HepG2 (cell line): ENCODE data around the gene ZBTB22. TPM values are rescaled to one million over a fixed set of nuclear protein-coding genes. Genes with fewer than 3 reads are reported as not detected.

Experiments
- DMAP1 ChIP-seq: IDR thresholded peaks from 2 replicates; pipeline ENCODE4 v1.6.1; 2016
- GATAD1 ChIP-seq: IDR thresholded peaks from 2 replicates; pipeline ENCODE4 v1.6.1; 2016; ENCODE audit warnings: missing genetic modification reagents, missing compliant biosample characterization
- LCORL ChIP-seq, 2 experiments: fragments of 450-650 bp in 1 of 2; sonication (generic) in 1 of 2; formaldehyde crosslinking in 1 of 2; IDR thresholded peaks; 2 replicates each; pipeline versions ENCODE4 v1.5.0 to v1.6.1; 2017 to 2020; ENCODE audit warnings: antibody characterized with exemption in 1 of 2, missing genetic modification reagents in 1 of 2
- MBD4 ChIP-seq: IDR thresholded peaks from 2 replicates; pipeline ENCODE4 v1.6.1; 2012; ENCODE audit warnings: low read length, inconsistent platforms, borderline replicate concordance
- POLR2A ChIP-seq, 2 experiments: IDR thresholded peaks; 2 replicates each; pipeline ENCODE4 v1.6.1; 2011; ENCODE audit warnings: low read depth in 2 of 2, low read length in 2 of 2, mild to moderate bottlenecking in 1 of 2, moderate library complexity in 1 of 2; ENCODE audit not compliant: insufficient read depth in 1 of 2
- RBFOX2 ChIP-seq: fragments of 200-400 bp; formaldehyde crosslinking; IDR thresholded peaks from 2 replicates; pipeline ENCODE4 v1.6.1; 2017; ENCODE audit warnings: low read depth, mild to moderate bottlenecking, low read length
- ZFP37 ChIP-seq: sonication (generic); formaldehyde crosslinking; IDR thresholded peaks from 2 replicates; pipeline ENCODE4 v1.4.0; 2020; ENCODE audit warnings: missing genetic modification reagents, borderline replicate concordance
- ZFY ChIP-seq: sonication (generic); formaldehyde crosslinking; IDR thresholded peaks from 2 replicates; pipeline ENCODE4 v1.4.0; 2020; ENCODE audit warnings: missing genetic modification reagents
- ZNF121 ChIP-seq: sonication (generic); formaldehyde crosslinking; IDR thresholded peaks from 2 replicates; pipeline ENCODE4 v1.5.0; 2020; ENCODE audit warnings: mild to moderate bottlenecking, missing genetic modification reagents
- ZNF292 ChIP-seq: sonication (generic); formaldehyde crosslinking; IDR thresholded peaks from 2 replicates; pipeline ENCODE4 v1.8.1; 2022; ENCODE audit warnings: mild to moderate bottlenecking, low read depth, missing genetic modification reagents, borderline replicate concordance
- ZNF616 ChIP-seq: sonication (generic); formaldehyde crosslinking; IDR thresholded peaks from 2 replicates; pipeline ENCODE4 v1.5.0; 2020; ENCODE audit warnings: low read depth, mild to moderate bottlenecking, missing genetic modification reagents
- ZNF780A ChIP-seq: sonication (generic); formaldehyde crosslinking; IDR thresholded peaks from 2 replicates; pipeline ENCODE4 v1.8.0; 2022; ENCODE audit warnings: mild to moderate bottlenecking, missing genetic modification reagents, moderate library complexity
- polyA plus RNA-seq, 8 experiments: library from polyadenylated mRNA; depleted of rRNA in 3 of 8; stranded (reverse) in 7 of 8; unstranded in 1 of 8; fragments of >200 nt; fragmentation: Illumina TruSeq in 4 of 8; extraction: Trizol in 4 of 8; gene quantifications; 2 replicates each; pipeline versions ENCODE4 v1.2.1 to v1.2.3, GENCODE V29; 2011 to 2016; ENCODE audit warnings: low read depth in 4 of 8, missing spikeins in 1 of 8, mixed read lengths in 1 of 8; ENCODE audit not compliant: insufficient read depth in 1 of 8
- total RNA-seq, 5 experiments: library from RNA; depleted of rRNA; stranded (reverse); fragments of >200 nt; fragmentation: Illumina TruSeq; extraction: Trizol; gene quantifications; 2 replicates each; pipeline ENCODE4 v1.2.3, GENCODE V29; 2016; ENCODE audit warnings: low read depth in 1 of 5
- TF ChIP-seq, protein P1 (sequence below): sonication (generic); formaldehyde crosslinking; IDR thresholded peaks from 2 replicates; pipeline ENCODE4 v1.5.1; 2020; ENCODE audit warnings: mild to moderate bottlenecking, missing genetic modification reagents
- TF ChIP-seq, protein P2 (sequence below), 2 experiments: IDR thresholded peaks; 2 replicates each; pipeline ENCODE4 v1.6.1; 2011 to 2012; ENCODE audit warnings: low read length in 2 of 2, borderline replicate concordance in 1 of 2, low read depth in 1 of 2, mild to moderate bottlenecking in 1 of 2, moderate library complexity in 1 of 2
- TF ChIP-seq, protein P3 (sequence below): sonication (generic); formaldehyde crosslinking; IDR thresholded peaks from 2 replicates; pipeline ENCODE4 v1.5.0; 2020; ENCODE audit warnings: mild to moderate bottlenecking, missing genetic modification reagents
- TF ChIP-seq, protein P4 (sequence below): sonication (generic); formaldehyde crosslinking; IDR thresholded peaks from 2 replicates; pipeline ENCODE4 v1.5.0; 2020; ENCODE audit warnings: missing genetic modification reagents
- TF ChIP-seq, protein P5 (sequence below): IDR thresholded peaks from 2 replicates; pipeline ENCODE4 v1.6.1; 2016; ENCODE audit warnings: mild to moderate bottlenecking, missing biosample characterization, missing genetic modification reagents

ZBTB22 gene
- total and polyA plus RNA-seq, 2 of the 13 experiments (the other 11 are each of a cell fraction or from before 2014, with no cell fraction given) = 8.0 to 10.6 TPM

DNA sequence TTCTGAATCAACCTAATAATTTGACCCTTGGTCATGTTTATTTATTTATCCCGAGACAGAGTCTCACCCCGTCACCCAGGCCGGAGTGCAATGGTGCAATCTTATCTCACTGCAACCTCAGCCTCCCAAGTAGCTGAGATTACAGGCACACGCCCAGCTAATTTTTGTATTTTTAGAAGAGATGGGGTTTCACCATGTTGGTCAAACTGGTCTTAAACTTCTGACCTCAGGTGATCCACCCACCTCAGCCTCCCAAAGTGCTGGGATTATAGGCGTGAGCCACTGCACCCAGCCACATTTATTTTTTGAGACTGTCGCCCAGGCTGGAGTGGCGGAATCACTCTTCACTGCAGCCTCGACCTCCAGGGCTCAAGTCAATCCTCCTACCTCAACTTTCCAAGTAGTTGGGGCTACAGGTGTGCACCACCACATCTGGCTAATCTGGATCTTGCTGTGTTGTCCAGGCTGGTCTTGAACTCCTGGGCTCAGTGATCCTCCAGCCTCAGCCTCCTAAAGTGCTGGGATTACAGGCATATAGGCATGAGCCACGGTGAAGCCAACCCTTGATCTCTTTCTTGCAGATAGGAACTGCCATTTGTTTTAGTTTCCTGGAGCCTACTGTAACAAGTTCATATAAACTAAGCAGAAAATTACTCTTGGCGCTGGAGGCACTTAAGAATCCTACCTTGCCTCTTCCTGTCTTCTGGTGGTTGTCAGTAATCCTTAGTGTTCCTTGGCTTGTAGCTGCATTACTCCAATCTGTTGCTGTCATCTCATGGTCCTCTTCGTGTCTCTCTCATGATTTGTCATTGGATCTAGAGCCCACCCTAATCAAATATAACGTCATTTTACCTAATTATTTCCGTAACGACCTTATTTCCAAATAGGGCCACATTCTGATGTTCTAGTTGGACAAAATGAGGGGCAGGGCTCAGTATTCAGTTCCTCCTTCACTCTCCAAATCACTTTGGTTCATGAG is 43.3 kb downstream of the ZBTB22 start (continued):
- TF ChIP-seq, protein P1, sequence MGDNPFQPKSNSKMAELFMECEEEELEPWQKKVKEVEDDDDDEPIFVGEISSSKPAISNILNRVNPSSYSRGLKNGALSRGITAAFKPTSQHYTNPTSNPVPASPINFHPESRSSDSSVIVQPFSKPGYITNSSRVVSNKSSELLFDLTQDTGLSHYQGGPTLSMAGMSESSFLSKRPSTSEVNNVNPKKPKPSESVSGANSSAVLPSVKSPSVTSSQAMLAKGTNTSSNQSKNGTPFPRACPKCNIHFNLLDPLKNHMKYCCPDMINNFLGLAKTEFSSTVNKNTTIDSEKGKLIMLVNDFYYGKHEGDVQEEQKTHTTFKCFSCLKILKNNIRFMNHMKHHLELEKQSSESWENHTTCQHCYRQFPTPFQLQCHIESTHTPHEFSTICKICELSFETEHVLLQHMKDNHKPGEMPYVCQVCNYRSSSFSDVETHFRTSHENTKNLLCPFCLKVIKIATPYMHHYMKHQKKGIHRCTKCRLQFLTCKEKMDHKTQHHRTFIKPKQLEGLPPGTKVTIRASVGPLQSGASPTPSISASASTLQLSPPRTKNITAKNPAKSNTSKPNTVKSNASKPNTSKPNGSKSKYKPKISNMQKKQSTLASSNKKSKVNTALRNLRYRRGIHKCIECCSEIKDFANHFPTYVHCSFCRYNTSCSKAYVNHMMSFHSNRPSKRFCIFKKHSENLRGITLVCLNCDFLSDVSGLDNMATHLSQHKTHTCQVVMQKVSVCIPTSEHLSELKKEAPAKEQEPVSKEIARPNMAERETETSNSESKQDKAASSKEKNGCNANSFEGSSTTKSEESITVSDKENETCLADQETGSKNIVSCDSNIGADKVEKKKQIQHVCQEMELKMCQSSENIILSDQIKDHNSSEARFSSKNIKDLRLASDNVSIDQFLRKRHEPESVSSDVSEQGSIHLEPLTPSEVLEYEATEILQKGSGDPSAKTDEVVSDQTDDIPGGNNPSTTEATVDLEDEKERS = peak; percentile 67; the same call in 1 of the 2 replicates
- TF ChIP-seq, protein P2, sequence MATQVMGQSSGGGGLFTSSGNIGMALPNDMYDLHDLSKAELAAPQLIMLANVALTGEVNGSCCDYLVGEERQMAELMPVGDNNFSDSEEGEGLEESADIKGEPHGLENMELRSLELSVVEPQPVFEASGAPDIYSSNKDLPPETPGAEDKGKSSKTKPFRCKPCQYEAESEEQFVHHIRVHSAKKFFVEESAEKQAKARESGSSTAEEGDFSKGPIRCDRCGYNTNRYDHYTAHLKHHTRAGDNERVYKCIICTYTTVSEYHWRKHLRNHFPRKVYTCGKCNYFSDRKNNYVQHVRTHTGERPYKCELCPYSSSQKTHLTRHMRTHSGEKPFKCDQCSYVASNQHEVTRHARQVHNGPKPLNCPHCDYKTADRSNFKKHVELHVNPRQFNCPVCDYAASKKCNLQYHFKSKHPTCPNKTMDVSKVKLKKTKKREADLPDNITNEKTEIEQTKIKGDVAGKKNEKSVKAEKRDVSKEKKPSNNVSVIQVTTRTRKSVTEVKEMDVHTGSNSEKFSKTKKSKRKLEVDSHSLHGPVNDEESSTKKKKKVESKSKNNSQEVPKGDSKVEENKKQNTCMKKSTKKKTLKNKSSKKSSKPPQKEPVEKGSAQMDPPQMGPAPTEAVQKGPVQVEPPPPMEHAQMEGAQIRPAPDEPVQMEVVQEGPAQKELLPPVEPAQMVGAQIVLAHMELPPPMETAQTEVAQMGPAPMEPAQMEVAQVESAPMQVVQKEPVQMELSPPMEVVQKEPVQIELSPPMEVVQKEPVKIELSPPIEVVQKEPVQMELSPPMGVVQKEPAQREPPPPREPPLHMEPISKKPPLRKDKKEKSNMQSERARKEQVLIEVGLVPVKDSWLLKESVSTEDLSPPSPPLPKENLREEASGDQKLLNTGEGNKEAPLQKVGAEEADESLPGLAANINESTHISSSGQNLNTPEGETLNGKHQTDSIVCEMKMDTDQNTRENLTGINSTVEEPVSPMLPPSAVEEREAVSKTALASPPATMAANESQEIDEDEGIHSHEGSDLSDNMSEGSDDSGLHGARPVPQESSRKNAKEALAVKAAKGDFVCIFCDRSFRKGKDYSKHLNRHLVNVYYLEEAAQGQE (IDR thresholded peaks at IDR 0.05; ENCODE audit: borderline replicate concordance in 1 of 2, low read depth in 1 of 2, low read length in 2 of 2) = no peak
- TF ChIP-seq ZNF780A (0 out of 2 replicates have a peak, but pooled peaks have one; percentile 35), GATAD1 (CRISPR knock-in tag) (0 out of 2 replicates have a peak, but pooled peaks have one; percentile 9), ZNF616 (CRISPR knock-in tag) (no peak), DMAP1 (CRISPR knock-in tag) (0 out of 2 replicates have a peak, but pooled peaks have one; percentile 30), ZFY (CRISPR knock-in tag) (peak; percentile 28; the same call in 1 of the 2 replicates), RBFOX2 (peak; percentile 60; the same call in 1 of the 2 replicates), ZNF292 (0 out of 2 replicates have a peak, but pooled peaks have one; percentile 24), POLR2A (IDR thresholded peaks at IDR 0.05; ENCODE audit: insufficient read depth in 1 of 2, low read depth in 2 of 2, low read length in 2 of 2) (peak; percentile 36 to 48; a peak in 3 of 4 replicates), ZNF121 (CRISPR knock-in tag) (peak; percentile 92), MBD4 (0 out of 2 replicates have a peak, but pooled peaks have one; percentile 26), ZFP37 (CRISPR knock-in tag) (no peak), LCORL (IDR thresholded peaks at IDR 0.05) (no peak), LCORL (CRISPR knock-in tag; IDR thresholded peaks at IDR 0.05) (0 out of 2 replicates have a peak, but pooled peaks have one; percentile 31)
- TF ChIP-seq, protein P3, sequence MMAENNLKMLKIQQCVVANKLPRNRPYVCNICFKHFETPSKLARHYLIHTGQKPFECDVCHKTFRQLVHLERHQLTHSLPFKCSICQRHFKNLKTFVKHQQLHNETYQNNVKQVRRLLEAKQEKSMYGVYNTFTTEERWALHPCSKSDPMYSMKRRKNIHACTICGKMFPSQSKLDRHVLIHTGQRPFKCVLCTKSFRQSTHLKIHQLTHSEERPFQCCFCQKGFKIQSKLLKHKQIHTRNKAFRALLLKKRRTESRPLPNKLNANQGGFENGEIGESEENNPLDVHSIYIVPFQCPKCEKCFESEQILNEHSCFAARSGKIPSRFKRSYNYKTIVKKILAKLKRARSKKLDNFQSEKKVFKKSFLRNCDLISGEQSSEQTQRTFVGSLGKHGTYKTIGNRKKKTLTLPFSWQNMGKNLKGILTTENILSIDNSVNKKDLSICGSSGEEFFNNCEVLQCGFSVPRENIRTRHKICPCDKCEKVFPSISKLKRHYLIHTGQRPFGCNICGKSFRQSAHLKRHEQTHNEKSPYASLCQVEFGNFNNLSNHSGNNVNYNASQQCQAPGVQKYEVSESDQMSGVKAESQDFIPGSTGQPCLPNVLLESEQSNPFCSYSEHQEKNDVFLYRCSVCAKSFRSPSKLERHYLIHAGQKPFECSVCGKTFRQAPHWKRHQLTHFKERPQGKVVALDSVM = peak; percentile 46; the same call in 1 of the 2 replicates
- TF ChIP-seq, protein P4, sequence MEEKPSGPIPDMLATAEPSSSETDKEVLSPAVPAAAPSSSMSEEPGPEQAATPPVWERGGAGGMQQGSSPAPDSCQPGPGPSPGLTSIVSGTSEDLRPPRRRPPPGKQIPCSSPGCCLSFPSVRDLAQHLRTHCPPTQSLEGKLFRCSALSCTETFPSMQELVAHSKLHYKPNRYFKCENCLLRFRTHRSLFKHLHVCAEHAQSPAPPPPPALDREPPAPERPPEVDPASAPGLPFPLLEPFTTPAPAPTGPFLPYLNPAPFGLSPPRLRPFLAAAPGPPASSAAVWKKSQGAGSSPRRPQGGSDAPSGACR (CRISPR knock-in tag) = 0 out of 2 replicates have a peak, but pooled peaks have one; percentile 32
- TF ChIP-seq, protein P5, sequence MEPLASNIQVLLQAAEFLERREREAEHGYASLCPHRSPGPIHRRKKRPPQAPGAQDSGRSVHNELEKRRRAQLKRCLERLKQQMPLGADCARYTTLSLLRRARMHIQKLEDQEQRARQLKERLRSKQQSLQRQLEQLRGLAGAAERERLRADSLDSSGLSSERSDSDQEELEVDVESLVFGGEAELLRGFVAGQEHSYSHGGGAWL (CRISPR knock-in tag) = no peak
